Measurements from ENCODE around the gene TMEM258.

The TMEM258 gene

GRCh38 chr11:61792310-61793082 is at the start of gene TMEM258, which contains the start of gene FEN1:
Gene TMEM258 (minus strand): TSS chr11:61792599. CDS start chr11:61792558, 41 bp downstream.
Gene FEN1 (plus strand): TSS chr11:61792911. CDS start chr11:61795362, 2,451 bp downstream.
- peak; percentile 98 for DNase-seq

GRCh38 chr11:61841636-61842527 is 49.5 kb upstream of the TMEM258 start:
- DNase-seq, result no peak

- DNase-seq, result no peak
Measured at GRCh38 chr11:61840371-61840770, 48.0 kb upstream of the TMEM258 start.

- no peak for DNase-seq
Measured at GRCh38 chr11:61839742-61840141, 47.3 kb upstream of the TMEM258 start.

GRCh38 chr11:61838921-61839320 is 46.5 kb upstream of the TMEM258 start:
- DNase-seq, result no peak

- DNase-seq, result no peak
Measured at GRCh38 chr11:61838501-61838900, 46.1 kb upstream of the TMEM258 start.

GRCh38 chr11:61837411-61838005 is 45.1 kb upstream of the TMEM258 start:
- no peak for DNase-seq

GRCh38 chr11:61836193-61836592 is 43.8 kb upstream of the TMEM258 start:
- no peak for DNase-seq

GRCh38 chr11:61834278-61835048 is 42.1 kb upstream of the TMEM258 start:
- DNase-seq, result no peak

- no peak for DNase-seq
Measured at GRCh38 chr11:61833926-61834277, 41.5 kb upstream of the TMEM258 start.

- no peak for DNase-seq
Measured at GRCh38 chr11:61833471-61833870, 41.1 kb upstream of the TMEM258 start.

- DNase-seq, result no peak
Measured at GRCh38 chr11:61832754-61833153, 40.4 kb upstream of the TMEM258 start.

- no peak for DNase-seq
Measured at GRCh38 chr11:61832207-61832606, 39.8 kb upstream of the TMEM258 start.

- no peak for DNase-seq
Measured at GRCh38 chr11:61830237-61831105, 38.1 kb upstream of the TMEM258 start.

GRCh38 chr11:61829806-61830205 is 37.4 kb upstream of the TMEM258 start:
- no peak for DNase-seq

GRCh38 chr11:61828629-61829407 is 36.4 kb upstream of the TMEM258 start:
- DNase-seq, result peak; percentile 27

- DNase-seq, result no peak
Measured at GRCh38 chr11:61828379-61828628, 35.9 kb upstream of the TMEM258 start.

- DNase-seq, result peak; percentile 84
Measured at GRCh38 chr11:61827571-61828378, 35.4 kb upstream of the TMEM258 start, which contains the start of gene FADS2. Gene FADS2 (plus strand): TSS chr11:61828300. CDS start chr11:61828391, 91 bp downstream.

GRCh38 chr11:61826930-61827570 is 34.7 kb upstream of the TMEM258 start:
- peak; percentile 76 for DNase-seq

GRCh38 chr11:61820174-61820573 is 27.8 kb upstream of the TMEM258 start:
- no peak for DNase-seq

All from NCI-H510A treated with DMSO at 0.1 percent for 48 hours (cell line).